IMR-90 (cell line): ENCODE measurements around the gene LYZL1. TPM values are rescaled to one million over a fixed set of nuclear protein-coding genes. Genes with fewer than 3 reads are reported as not detected.

Experiments used
- ATAC-seq: fragments of 200-7000 bp; cut with Tn5 transposase; 2 replicates; pipeline ENCODE4 v1.9.1; 2020; ENCODE audit warnings: low read depth, mild to moderate bottlenecking, moderate library complexity
- BruUV-seq: library from RNA; stranded (reverse); fragments of 400-500 nt; replicated peaks from 2 replicates; lab custom pipeline; 2021; lab: Mats Ljungman, UMichigan
- CTCF ChIA-PET: fragments of 300-600 bp; formaldehyde crosslinking; extraction: SDS; loops from one replicate; lab custom pipeline; 2021; ENCODE audit warnings: antibody characterized with exemption; lab: Yijun Ruan, JAX
- POLR2A ChIA-PET: fragments of 300-600 bp; sonication (Branson Sonifier 250); formaldehyde crosslinking; loops from one replicate; lab custom pipeline; 2022; ENCODE audit warnings: antibody characterized with exemption; ENCODE audit not compliant: unreplicated experiment; lab: Charles Lee
- DNase-seq: peaks from one replicate; pipeline ENCODE4 v3.0.0; 2013
- H2AFZ ChIP-seq: replicated peaks from 2 replicates; pipeline ENCODE3; 2013; ENCODE audit warnings: low read length, mild to moderate bottlenecking; ENCODE audit not compliant: poor library complexity
- H2AK5ac ChIP-seq: 2 replicates; pipeline ENCODE4 v1.6.1; 2013; ENCODE audit warnings: low read depth, low read length, inconsistent platforms
- H2AK9ac ChIP-seq: replicated peaks from 2 replicates; pipeline ENCODE3; 2013; ENCODE audit warnings: mild to moderate bottlenecking, low read depth, low read length, moderate library complexity; ENCODE audit not compliant: poor library complexity
- H2BK120ac ChIP-seq: 2 replicates; pipeline ENCODE4 v1.6.1; 2013; ENCODE audit warnings: low read depth, low read length, inconsistent platforms
- H2BK15ac ChIP-seq: 3 replicates; pipeline ENCODE4 v1.6.1; 2013; ENCODE audit warnings: low read depth, low read length, inconsistent platforms
- H2BK20ac ChIP-seq: 2 replicates; pipeline ENCODE4 v1.6.1; 2013; ENCODE audit warnings: low read depth, mild to moderate bottlenecking, inconsistent platforms, low read length, moderate library complexity
- H2BK5ac ChIP-seq: 2 replicates; pipeline ENCODE4 v1.6.1; 2013; ENCODE audit warnings: mild to moderate bottlenecking, low read depth, low read length, inconsistent platforms; ENCODE audit not compliant: poor library complexity, severe bottlenecking
- H3K14ac ChIP-seq: replicated peaks from 2 replicates; pipeline ENCODE4 v1.6.1; 2013; ENCODE audit warnings: low read depth, low read length, inconsistent platforms
- H3K18ac ChIP-seq: 2 replicates; pipeline ENCODE4 v1.6.1; 2013; ENCODE audit warnings: low read depth, low read length, control low read depth
- H3K23ac ChIP-seq: 2 replicates; pipeline ENCODE4 v1.6.1; 2013; ENCODE audit warnings: low read depth, low read length, inconsistent platforms
- H3K27ac ChIP-seq: 2 replicates; pipeline ENCODE4 v1.5.1; 2013; ENCODE audit warnings: mild to moderate bottlenecking, control low read depth, low read length; ENCODE audit not compliant: insufficient read depth
- H3K27me3 ChIP-seq: 2 replicates; pipeline ENCODE4 v1.6.1; 2013; ENCODE audit warnings: low read length; ENCODE audit not compliant: control insufficient read depth, insufficient read depth
- H3K36me3 ChIP-seq: 2 replicates; pipeline ENCODE4 v1.6.1; 2013; ENCODE audit warnings: low read length, mixed read lengths; ENCODE audit not compliant: control insufficient read depth, insufficient read depth
- H3K4ac ChIP-seq: 2 replicates; pipeline ENCODE4 v1.6.1; 2013; ENCODE audit warnings: low read depth, low read length, inconsistent platforms
- H3K4me1 ChIP-seq: 2 replicates; pipeline ENCODE4 v1.6.1; 2013; ENCODE audit warnings: low read length, mixed read lengths; ENCODE audit not compliant: control insufficient read depth, insufficient read depth
- H3K4me2 ChIP-seq: 2 replicates; pipeline ENCODE4 v1.6.1; 2013; ENCODE audit warnings: low read depth, mild to moderate bottlenecking, control low read depth, low read length, moderate library complexity
- H3K4me3 ChIP-seq: 2 replicates; pipeline ENCODE4 v1.5.1; 2013; ENCODE audit warnings: low read depth, mild to moderate bottlenecking, control low read depth, low read length, moderate library complexity; ENCODE audit not compliant: insufficient read depth
- H3K56ac ChIP-seq: 2 replicates; pipeline ENCODE4 v1.6.1; 2013; ENCODE audit warnings: low read length, inconsistent platforms; ENCODE audit not compliant: insufficient read depth; ENCODE audit errors: extremely low read depth
- H3K79me1 ChIP-seq, 2 experiments: 2 replicates each; pipeline ENCODE4 v1.6.1; 2013; ENCODE audit warnings: low read length in 2 of 2, inconsistent platforms in 1 of 2, low read depth in 1 of 2
- H3K9ac ChIP-seq: 2 replicates; pipeline ENCODE4 v1.6.1; 2013; ENCODE audit warnings: low read depth, low read length, control low read depth
- H3K9me1 ChIP-seq: 2 replicates; pipeline ENCODE4 v1.6.1; 2013; ENCODE audit warnings: low read length, inconsistent platforms; ENCODE audit not compliant: insufficient read depth
- H3K9me3 ChIP-seq: 2 replicates; pipeline ENCODE4 v1.6.1; 2013; ENCODE audit warnings: low read length; ENCODE audit not compliant: control insufficient read depth, insufficient read depth
- H4K20me1 ChIP-seq: 2 replicates; pipeline ENCODE4 v1.6.1; 2013; ENCODE audit warnings: low read length, inconsistent platforms; ENCODE audit not compliant: insufficient read depth
- H4K5ac ChIP-seq: 2 replicates; pipeline ENCODE4 v1.6.1; 2013; ENCODE audit warnings: mild to moderate bottlenecking, low read depth, low read length, control low read depth
- H4K8ac ChIP-seq, 2 experiments: 2 replicates each; pipeline ENCODE4 v1.6.1; 2013; ENCODE audit warnings: low read depth in 2 of 2, low read length in 2 of 2, control low read depth in 1 of 2, inconsistent platforms in 1 of 2
- H4K91ac ChIP-seq: 2 replicates; pipeline ENCODE4 v1.6.1; 2013; ENCODE audit warnings: low read depth, low read length, inconsistent platforms; ENCODE audit not compliant: insufficient read depth
- POLR2A ChIP-seq: IDR thresholded peaks from 2 replicates; pipeline ENCODE4 v1.6.1; 2012; ENCODE audit warnings: mild to moderate bottlenecking, low read depth, low read length
- WGBS, 2 experiments: methylation state at CpG; one replicate each; pipeline versions ENCODE4 v1.1.5 to v1.1.7; 2013; ENCODE audit warnings: missing lambda C conversion rate in 2 of 2; ENCODE audit not compliant: insufficient read length in 1 of 2; ENCODE audit errors: extremely low coverage in 2 of 2; 5-methylcytosine and 5-hydroxymethylcytosine counted together
- dilution Hi-C: fragments of 300-500 bp; cut with HindIII; formaldehyde crosslinking; loops from one replicate; pipeline ENCODE4 v1.14.3; 2018; ENCODE audit warnings: low sequenced_read_pairs; ENCODE audit not compliant: unreplicated experiment
- in situ Hi-C: fragments of 300-500 bp; cut with MboI; formaldehyde crosslinking; loops from 3 replicates; pipeline ENCODE4 v1.14.3; 2019; ENCODE audit warnings: low sequenced_read_pairs, inconsistent platforms, mixed read lengths
- intact Hi-C: fragments of 100-400 bp; cut with micrococcal nuclease; formaldehyde crosslinking; loops from 2 replicates; pipeline ENCODE4 v1.10.0; 2022
- polyA plus RNA-seq, 3 experiments: library from polyadenylated mRNA; depleted of rRNA; stranded (reverse); fragments of >200 nt; gene quantifications; 2 replicates each; pipeline ENCODE4 v1.2.3, GENCODE V29; 2012; ENCODE audit warnings: low replicate concordance in 1 of 3
- total RNA-seq: library from RNA; depleted of rRNA; stranded (reverse); fragments of >200 nt; gene quantifications from 2 replicates; pipeline ENCODE4 v1.2.3, GENCODE V29; 2012

The LYZL1 gene
- total and polyA plus RNA-seq, 2 of the 4 experiments (the other 2 are of a cell fraction), result not detected

GRCh38 chr10:29280488-29280840, 8.4 kb upstream of the LYZL1 start:
- Histone ChIP-seq H2BK15ac (no peak overlapping the region), H2BK20ac (no peak overlapping the region), H2AK5ac (no peak overlapping the region), H2AK9ac (no peak overlapping the region), H3K27ac (no peak overlapping the region), H2BK120ac (no peak overlapping the region), H2AFZ (no peak overlapping the region), H2BK5ac (no peak overlapping the region), H3K56ac (no peak overlapping the region), H3K36me3 (no peaks in the 10 kb centered on the region), H4K8ac (no peak overlapping the region), H3K4me3 (no peak overlapping the region), H3K79me1 (no peaks in the 10 kb centered on the region), H3K27me3 (peaks cover 51% of the 10 kb centered on the region), H4K5ac (no peak overlapping the region), H3K4ac (no peak overlapping the region), H3K14ac (no peak overlapping the region), H3K18ac (no peak overlapping the region), H3K4me2 (no peak overlapping the region), H4K20me1 (no peaks in the 10 kb centered on the region), H3K9ac (no peak overlapping the region), H3K9me1 (no peaks in the 10 kb centered on the region), H3K9me3 (0 out of 2 replicates have a peak, but pooled peaks cover 1% of the 10 kb centered on the region), H3K23ac (no peak overlapping the region), H4K91ac (no peak overlapping the region), H3K4me1 (no peaks in the 10 kb centered on the region)
- dilution Hi-C loops, result no loop called here
- in situ Hi-C loops, result no loop called here
- intact Hi-C loops, result no loop called here
- no peak for ATAC-seq
- no peak for TF ChIP-seq POLR2A
- POLR2A ChIA-PET, result no interaction called here
- CTCF ChIA-PET, result no interaction called here
- WGBS, 2 experiments, result no CpG with 5 or more reads among the region's 3 CpGs
- no peak for DNase-seq
- BruUV-seq, result no TSS peak
